Hepatocyte (in vitro differentiated cells): ENCODE results near the gene KLHL8. TPM values are rescaled to one million over a fixed set of nuclear protein-coding genes. Genes with fewer than 3 reads are reported as not detected.

Source experiments
- DNase-seq: peaks from one replicate; pipeline ENCODE4 v3.0.0-alpha.2; 2016; ENCODE audit warnings: low spot score
- H2AFZ ChIP-seq: fragments of 200-600 bp; sonication (generic); 2 replicates; pipeline ENCODE4 v1.6.0; 2016; ENCODE audit warnings: antibody characterized with exemption, mild to moderate bottlenecking
- H3K27ac ChIP-seq: fragments of 200-600 bp; sonication (generic); 2 replicates; pipeline ENCODE4 v1.5.1; 2016; ENCODE audit warnings: mild to moderate bottlenecking
- H3K27me3 ChIP-seq: fragments of 200-600 bp; sonication (generic); 2 replicates; pipeline ENCODE4 v1.6.1; 2016
- H3K36me3 ChIP-seq: fragments of 200-600 bp; sonication (generic); replicated peaks from 2 replicates; pipeline ENCODE4 v1.5.1; 2016; ENCODE audit warnings: low read depth; ENCODE audit not compliant: insufficient read depth
- H3K4me1 ChIP-seq: fragments of 200-600 bp; sonication (generic); 2 replicates; pipeline ENCODE4 v1.5.1; 2016; ENCODE audit warnings: mild to moderate bottlenecking, moderate library complexity; ENCODE audit not compliant: insufficient read depth
- H3K4me2 ChIP-seq: fragments of 200-600 bp; sonication (generic); 2 replicates; pipeline ENCODE4 v1.6.0; 2016
- H3K4me3 ChIP-seq: fragments of 200-600 bp; sonication (generic); 2 replicates; pipeline ENCODE4 v1.5.1; 2016; ENCODE audit warnings: mild to moderate bottlenecking
- H3K79me2 ChIP-seq: fragments of 200-600 bp; sonication (generic); 2 replicates; pipeline ENCODE4 v1.6.0; 2017; ENCODE audit warnings: mild to moderate bottlenecking
- H3K9me2 ChIP-seq: fragments of 200-600 bp; sonication (generic); replicated peaks from 2 replicates; pipeline ENCODE4 v1.6.0; 2017; ENCODE audit warnings: mild to moderate bottlenecking; ENCODE audit not compliant: insufficient read depth
- H3K9me3 ChIP-seq: fragments of 200-600 bp; sonication (generic); 2 replicates; pipeline ENCODE4 v1.5.1; 2016; ENCODE audit warnings: low read depth, mild to moderate bottlenecking
- H4K20me1 ChIP-seq: fragments of 200-600 bp; sonication (generic); 2 replicates; pipeline ENCODE4 v1.6.0; 2016; ENCODE audit warnings: mild to moderate bottlenecking; ENCODE audit not compliant: insufficient read depth, poor library complexity, severe bottlenecking
- EZH2 ChIP-seq: fragments of 200-600 bp; sonication (generic); IDR thresholded peaks from 2 replicates; pipeline ENCODE4 v1.6.1; 2016; ENCODE audit warnings: antibody characterized with exemption, mild to moderate bottlenecking, borderline replicate concordance
- EZH2phosphoT487 ChIP-seq: fragments of 200-600 bp; sonication (generic); IDR thresholded peaks from one replicate; pipeline ENCODE4 v1.6.1; 2018; ENCODE audit warnings: antibody characterized with exemption, mild to moderate bottlenecking, low read depth, moderate library complexity; ENCODE audit not compliant: unreplicated experiment, severe bottlenecking
- WGBS: methylation state at CpG from one replicate; pipeline ENCODE4 v1.1.6; 2016; ENCODE audit warnings: low lambda C conversion rate; ENCODE audit errors: missing lambda C conversion rate; 5-methylcytosine and 5-hydroxymethylcytosine counted together
- polyA plus RNA-seq: library from polyadenylated mRNA; unstranded; fragments of >200 nt; fragmentation: Nextera tagmentation; extraction: Ambion mirVana; gene quantifications from 2 replicates; pipeline ENCODE4 v1.2.1, GENCODE V29; 2016
- total RNA-seq: library from RNA; depleted of rRNA; stranded (reverse); fragments of >200 nt; gene quantifications from 2 replicates; pipeline ENCODE4 v1.2.3, GENCODE V29; 2014
- TF ChIP-seq, protein P1 (sequence below): fragments of 200-600 bp; sonication (generic); IDR thresholded peaks from 2 replicates; pipeline ENCODE4 v1.5.1; 2016; ENCODE audit warnings: antibody characterized with exemption, mild to moderate bottlenecking; ENCODE audit not compliant: poor library complexity

Gene KLHL8
- total and polyA plus RNA-seq, 2 experiments from 2014 or later: 10.0 to 23.9 TPM

DNA sequence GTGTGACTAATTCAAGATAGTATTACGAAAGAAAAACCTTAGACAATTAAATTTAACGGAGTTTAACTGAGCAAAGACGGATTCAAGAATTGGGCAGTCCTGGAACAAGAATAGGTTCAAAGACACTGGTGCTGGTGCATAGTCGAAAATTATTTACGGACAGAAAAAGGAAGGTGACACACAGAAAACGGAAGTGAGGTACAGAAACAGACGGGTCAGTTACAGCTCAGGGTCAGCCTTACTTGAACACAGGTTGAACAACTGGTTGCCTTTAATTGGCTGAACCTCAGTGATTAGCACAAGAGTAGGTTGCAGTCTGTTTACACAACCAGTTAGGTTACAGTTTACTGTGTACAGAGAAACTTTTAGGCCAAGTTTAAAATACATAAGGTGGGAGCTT lies 31.5 kb downstream of the KLHL8 start:
- DNase-seq: no peak
- H3K4me2 ChIP-seq: no peak overlapping the region
- no peak overlapping the region for H3K27ac ChIP-seq
- no peaks in the 10 kb centered on the region for H3K4me1 ChIP-seq
- no peaks in the 10 kb centered on the region for H3K9me3 ChIP-seq
- no peaks in the 10 kb centered on the region for H3K27me3 ChIP-seq
- no peak overlapping the region for H2AFZ ChIP-seq
- no peaks in the 10 kb centered on the region for H3K36me3 ChIP-seq
- H4K20me1 ChIP-seq: no peaks in the 10 kb centered on the region
- no peaks in the 10 kb centered on the region for H3K9me2 ChIP-seq
- no peak overlapping the region for H3K4me3 ChIP-seq
- TF ChIP-seq EZH2 (no peak), EZH2phosphoT487 (no peak)
- TF ChIP-seq, protein P1, sequence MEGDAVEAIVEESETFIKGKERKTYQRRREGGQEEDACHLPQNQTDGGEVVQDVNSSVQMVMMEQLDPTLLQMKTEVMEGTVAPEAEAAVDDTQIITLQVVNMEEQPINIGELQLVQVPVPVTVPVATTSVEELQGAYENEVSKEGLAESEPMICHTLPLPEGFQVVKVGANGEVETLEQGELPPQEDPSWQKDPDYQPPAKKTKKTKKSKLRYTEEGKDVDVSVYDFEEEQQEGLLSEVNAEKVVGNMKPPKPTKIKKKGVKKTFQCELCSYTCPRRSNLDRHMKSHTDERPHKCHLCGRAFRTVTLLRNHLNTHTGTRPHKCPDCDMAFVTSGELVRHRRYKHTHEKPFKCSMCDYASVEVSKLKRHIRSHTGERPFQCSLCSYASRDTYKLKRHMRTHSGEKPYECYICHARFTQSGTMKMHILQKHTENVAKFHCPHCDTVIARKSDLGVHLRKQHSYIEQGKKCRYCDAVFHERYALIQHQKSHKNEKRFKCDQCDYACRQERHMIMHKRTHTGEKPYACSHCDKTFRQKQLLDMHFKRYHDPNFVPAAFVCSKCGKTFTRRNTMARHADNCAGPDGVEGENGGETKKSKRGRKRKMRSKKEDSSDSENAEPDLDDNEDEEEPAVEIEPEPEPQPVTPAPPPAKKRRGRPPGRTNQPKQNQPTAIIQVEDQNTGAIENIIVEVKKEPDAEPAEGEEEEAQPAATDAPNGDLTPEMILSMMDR: no peak
- WGBS: 89% methylated on average over 7 of the region's 7 CpGs
- peaks cover 9% of the 10 kb centered on the region for H3K79me2 ChIP-seq

- WGBS: 71% methylated on average over 2 of the region's 2 CpGs
- Histone ChIP-seq H3K79me2 (peaks cover 7% of the 10 kb centered on the region), H3K4me3 (no peak overlapping the region), H3K4me1 (no peaks in the 10 kb centered on the region), H3K27me3 (no peaks in the 10 kb centered on the region), H3K36me3 (no peaks in the 10 kb centered on the region), H4K20me1 (no peaks in the 10 kb centered on the region), H3K9me3 (no peaks in the 10 kb centered on the region), H2AFZ (no peak overlapping the region), H3K9me2 (no peaks in the 10 kb centered on the region), H3K27ac (no peak overlapping the region), H3K4me2 (no peak overlapping the region)
- TF ChIP-seq EZH2 (no peak), EZH2phosphoT487 (no peak)
- TF ChIP-seq, protein P1: no peak
- DNase-seq: no peak
Measured at GRCh38 chr4:87188048-87188447, 32.4 kb downstream of the KLHL8 start.

DNA sequence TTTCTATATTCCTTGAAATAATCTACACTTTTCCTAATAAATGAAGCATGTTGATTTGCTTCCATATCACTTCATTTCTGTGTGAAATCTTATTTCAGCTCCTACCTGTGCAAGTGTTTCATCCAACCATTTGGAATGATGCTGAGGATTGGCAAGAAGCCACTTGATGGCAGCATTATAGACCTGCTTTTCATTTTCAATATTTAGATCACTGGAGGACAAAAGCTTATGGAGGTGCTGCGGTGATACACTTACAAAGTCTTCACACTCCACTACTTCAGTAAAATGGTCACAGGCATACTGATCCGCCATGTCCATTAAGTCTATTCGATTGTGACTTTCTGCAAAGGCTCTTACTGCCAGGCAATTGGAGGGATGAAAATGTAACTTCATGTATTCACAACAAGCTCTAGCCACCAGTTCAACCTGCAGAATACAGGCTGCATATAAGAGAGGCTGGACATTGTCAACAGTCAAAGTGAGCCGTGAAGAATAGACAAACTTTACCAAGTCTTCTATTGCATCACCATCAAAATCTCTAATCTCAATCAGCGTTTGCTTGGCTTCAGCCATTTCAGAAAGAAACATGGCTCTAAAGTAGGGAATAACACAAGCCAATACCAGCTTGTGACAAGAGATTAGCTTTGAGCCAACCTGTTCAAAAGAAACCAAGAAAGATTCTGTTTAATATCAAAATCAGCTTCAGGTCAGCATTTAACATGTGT lies 35.1 kb downstream of the KLHL8 start:
- WGBS: 86% methylated on average over 5 of the region's 5 CpGs
- Histone ChIP-seq H3K36me3 (no peaks in the 10 kb centered on the region), H2AFZ (no peak overlapping the region), H3K27ac (no peak overlapping the region), H3K9me3 (no peaks in the 10 kb centered on the region), H3K4me2 (no peak overlapping the region), H3K27me3 (no peaks in the 10 kb centered on the region), H3K4me3 (no peak overlapping the region), H3K9me2 (no peaks in the 10 kb centered on the region), H3K4me1 (no peaks in the 10 kb centered on the region), H3K79me2 (peaks cover 7% of the 10 kb centered on the region), H4K20me1 (no peaks in the 10 kb centered on the region)
- TF ChIP-seq EZH2 (no peak), EZH2phosphoT487 (no peak)
- TF ChIP-seq, protein P1: no peak
- DNase-seq: no peak
